A673 (cell line): ENCODE data around the gene GOSR1.

ENCODE experiments used
- CTCF ChIP-seq: fragments of 300-800, 200-600 bp; sonication (generic); conservative IDR thresholded peaks from 2 replicates; pipeline ENCODE4 v1.5.1; 2017; ENCODE audit warnings: low read depth, mild to moderate bottlenecking, antibody characterized with exemption, low read length, moderate library complexity, mixed read lengths
- EZH2 ChIP-seq: fragments of 200-600 bp; sonication (generic); IDR thresholded peaks from 2 replicates; pipeline ENCODE4 v1.6.1; 2017; ENCODE audit warnings: borderline replicate concordance, low read depth, mild to moderate bottlenecking, mixed read lengths, antibody characterized with exemption, low read length; ENCODE audit not compliant: poor library complexity, severe bottlenecking

DNA sequence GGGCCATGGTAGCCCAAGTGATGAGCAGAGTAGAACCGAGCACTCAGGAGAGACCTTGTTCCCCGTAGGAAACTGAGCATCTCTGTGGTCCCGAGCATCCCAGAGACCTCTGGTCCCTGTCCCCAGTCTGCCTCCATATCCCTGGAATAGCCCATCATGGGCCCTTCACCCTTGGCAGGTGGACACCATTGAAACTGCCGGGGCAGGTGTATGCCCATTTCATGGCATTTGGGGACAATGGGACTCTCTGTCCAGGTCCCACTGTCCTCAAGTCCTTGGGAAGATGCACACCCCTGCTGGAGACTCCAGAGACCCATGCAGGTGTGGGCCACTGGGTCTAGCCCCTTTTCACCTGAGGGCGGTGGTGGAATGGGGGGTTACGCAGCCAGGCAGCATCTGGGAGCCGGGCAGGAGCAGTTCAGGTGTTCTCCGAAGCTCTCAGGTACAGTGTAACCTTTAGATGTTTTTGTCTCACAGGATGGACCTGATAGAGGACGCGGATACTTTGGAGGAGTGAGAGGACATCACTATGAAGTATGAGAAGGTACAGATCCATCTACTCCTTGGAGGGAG lies 75.9 kb downstream of the GOSR1 start:
- TF ChIP-seq CTCF: no peak
- TF ChIP-seq EZH2: no peak
